HEK293T (cell line): ENCODE data around the gene EFCAB11.

Experiments
- ARNT ChIP-seq: fragments of 450-650 bp; IDR thresholded peaks from 2 replicates; pipeline ENCODE4 v1.6.1; 2017; ENCODE audit warnings: mild to moderate bottlenecking
- BHLHE40 ChIP-seq: fragments of 450-650 bp; IDR thresholded peaks from 2 replicates; pipeline ENCODE4 v1.6.1; 2016; ENCODE audit warnings: mild to moderate bottlenecking, moderate library complexity, borderline replicate concordance
- CTBP1 ChIP-seq: fragments of 450-650 bp; IDR thresholded peaks from 2 replicates; pipeline ENCODE4 v1.6.1; 2016; ENCODE audit warnings: borderline replicate concordance
- FOXA1 ChIP-seq: fragments of 450-650 bp; IDR thresholded peaks from 2 replicates; pipeline ENCODE4 v1.6.1; 2016; ENCODE audit warnings: mild to moderate bottlenecking
- L3MBTL2 ChIP-seq: fragments of 450-650 bp; conservative IDR thresholded peaks from 2 replicates; pipeline ENCODE4 v1.6.1; 2016; ENCODE audit warnings: mild to moderate bottlenecking
- NFRKB ChIP-seq: fragments of 450-650 bp; IDR thresholded peaks from 2 replicates; pipeline ENCODE4 v1.6.1; 2016; ENCODE audit warnings: mild to moderate bottlenecking, moderate library complexity
- SUZ12 ChIP-seq: fragments of 450-650 bp; IDR thresholded peaks from 2 replicates; pipeline ENCODE4 v1.6.1; 2016; ENCODE audit warnings: mild to moderate bottlenecking
- TARDBP ChIP-seq: fragments of 450-650 bp; IDR thresholded peaks from 2 replicates; pipeline ENCODE4 v1.6.1; 2016

DNA sequence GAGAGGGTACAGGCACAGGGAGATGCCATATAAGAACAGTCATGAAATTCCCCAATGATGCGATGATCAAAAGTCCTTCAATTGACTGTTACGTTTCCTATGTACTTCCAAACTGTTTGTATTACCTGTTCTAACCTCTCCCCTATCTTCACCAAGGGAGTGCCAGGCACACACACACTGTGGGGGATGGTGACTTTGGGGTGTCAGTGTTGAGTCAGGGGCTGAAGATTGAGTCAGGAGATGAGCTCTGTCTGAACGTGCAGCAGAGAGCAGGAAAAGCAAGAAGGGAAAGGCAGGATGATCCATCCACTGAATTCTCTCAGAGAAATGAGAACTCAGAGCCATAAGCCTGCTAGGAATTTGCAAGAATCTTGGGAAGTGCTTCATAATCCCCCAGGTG, 153.4 kb downstream of the EFCAB11 start:
- no peak for TF ChIP-seq FOXA1
- TF ChIP-seq CTBP1: no peak
- no peak for TF ChIP-seq ARNT
- no peak for TF ChIP-seq L3MBTL2
- TF ChIP-seq SUZ12: no peak
- TF ChIP-seq NFRKB: no peak
- TF ChIP-seq BHLHE40: no peak
- no peak for TF ChIP-seq TARDBP
